Mesothelial cell of epicardium (in vitro differentiated cells): ENCODE results near the gene CENPO. TPM values are rescaled to one million over a fixed set of nuclear protein-coding genes. Genes with fewer than 3 reads are reported as not detected.
"Not testable (repeated sequence)": the region's sequence is repeated elsewhere in the genome, so short reads cannot be mapped to it uniquely, and the experiment has no call there.

ENCODE experiments used
- DNase-seq, 2 experiments: peaks; one replicate each; pipeline ENCODE4 v3.0.0; 2021; ENCODE audit warnings: low spot score in 2 of 2; ENCODE audit not compliant: unreplicated experiment in 2 of 2
- H3K27ac Mint-ChIP-seq: 2 replicates; pipeline ENCODE4 v1.8.0; 2021; ENCODE audit warnings: mixed read lengths
- H3K27me3 Mint-ChIP-seq: 2 replicates; pipeline ENCODE4 v1.8.0; 2021; ENCODE audit warnings: low read depth, mixed read lengths
- H3K36me3 Mint-ChIP-seq: 2 replicates; pipeline ENCODE4 v1.8.0; 2021; ENCODE audit warnings: mixed read lengths
- H3K4me1 Mint-ChIP-seq: 2 replicates; pipeline ENCODE4 v1.8.0; 2021; ENCODE audit warnings: mixed read lengths
- H3K4me3 Mint-ChIP-seq: 2 replicates; pipeline ENCODE4 v1.8.0; 2021; ENCODE audit warnings: mild to moderate bottlenecking, moderate library complexity, mixed read lengths
- H3K9me3 Mint-ChIP-seq: 2 replicates; pipeline ENCODE4 v1.8.0; 2021; ENCODE audit warnings: mixed read lengths
- CTCF ChIP-seq: fragments of 200-600 bp; sonication (generic); IDR thresholded peaks from one replicate; pipeline ENCODE4 v1.5.0; 2021; ENCODE audit warnings: antibody characterized with exemption; ENCODE audit not compliant: unreplicated experiment
- total RNA-seq: library from RNA; stranded (reverse); gene quantifications from 3 replicates; pipeline ENCODE4 v1.2.1, GENCODE V29; 2021

The CENPO gene
- total RNA-seq, 1 donor from 2014 or later = 18.8 TPM

- Mint-ChIP-seq H3K4me3 (no peak overlapping the region), H3K4me1 (peaks cover 14% of the 10 kb centered on the region), H3K27me3 (no peaks in the 10 kb centered on the region), H3K27ac (no peak overlapping the region), H3K36me3 (peaks cover 44% of the 10 kb centered on the region), H3K9me3 (peaks cover 4% of the 10 kb centered on the region)
- DNase-seq = no peak
- no peak for TF ChIP-seq CTCF
Measured at GRCh38 chr2:24797644-24798043, 4.4 kb downstream of the CENPO start.

- H3K27ac Mint-ChIP-seq, H3K27me3 Mint-ChIP-seq, H3K4me1 Mint-ChIP-seq, H3K4me3 Mint-ChIP-seq, DNase-seq: not testable (repeated sequence)
- H3K9me3 Mint-ChIP-seq = peaks cover 22% of the 10 kb centered on the region
- peaks cover 69% of the 10 kb centered on the region for H3K36me3 Mint-ChIP-seq
Measured at GRCh38 chr2:24800487-24800886, 7.3 kb downstream of the CENPO start.

- H3K9me3 Mint-ChIP-seq = peaks cover 33% of the 10 kb centered on the region
- H3K27me3 Mint-ChIP-seq, DNase-seq, H3K27ac Mint-ChIP-seq, H3K4me3 Mint-ChIP-seq, H3K4me1 Mint-ChIP-seq: not testable (repeated sequence)
- H3K36me3 Mint-ChIP-seq = peaks cover 50% of the 10 kb centered on the region
Measured at GRCh38 chr2:24805811-24806660, 12.8 kb downstream of the CENPO start.

- Mint-ChIP-seq H3K27ac (no peak overlapping the region), H3K4me3 (no peak overlapping the region), H3K9me3 (peaks cover 32% of the 10 kb centered on the region), H3K4me1 (no peaks in the 10 kb centered on the region), H3K27me3 (no peaks in the 10 kb centered on the region), H3K36me3 (peaks cover 45% of the 10 kb centered on the region)
- no peak for TF ChIP-seq CTCF
- DNase-seq = no peak
Measured at GRCh38 chr2:24806661-24807036, 13.4 kb downstream of the CENPO start.

GRCh38 chr2:24809316-24810007, 16.2 kb downstream of the CENPO start:
- peak overlapping the region; percentile 17 for H3K27ac Mint-ChIP-seq
- DNase-seq = no peak
- no peak for TF ChIP-seq CTCF
- H3K4me3 Mint-ChIP-seq = no peak overlapping the region
- peaks cover 35% of the 10 kb centered on the region for H3K36me3 Mint-ChIP-seq
- peaks cover 17% of the 10 kb centered on the region for H3K9me3 Mint-ChIP-seq
- no peaks in the 10 kb centered on the region for H3K4me1 Mint-ChIP-seq
- H3K27me3 Mint-ChIP-seq = no peaks in the 10 kb centered on the region

GRCh38 chr2:24813691-24814137, 20.5 kb downstream of the CENPO start:
- no peak for TF ChIP-seq CTCF
- H3K36me3 Mint-ChIP-seq = peaks cover 26% of the 10 kb centered on the region
- H3K9me3 Mint-ChIP-seq = no peaks in the 10 kb centered on the region
- peaks cover 3% of the 10 kb centered on the region for H3K4me1 Mint-ChIP-seq
- H3K27ac Mint-ChIP-seq = no peak overlapping the region
- no peaks in the 10 kb centered on the region for H3K27me3 Mint-ChIP-seq
- no peak for DNase-seq
- no peak overlapping the region for H3K4me3 Mint-ChIP-seq
